HL-60/S4 treated with retinoic acid at 250 ng/mL for 4 days and 3 days (cell line): ENCODE results near the gene PPDPF.
"Not testable (repeated sequence)": the region's sequence is repeated elsewhere in the genome, so short reads cannot be mapped to it uniquely, and the experiment has no call there.

Experiments used
- in situ Hi-C: fragments of 300-500 bp; cut with MboI; formaldehyde crosslinking; loops from 2 replicates; pipeline ENCODE4 v1.7.0; 2022; ENCODE audit warnings: low sequenced_read_pairs

The PPDPF gene

GRCh38 chr20:63499338-63499969 is 21.1 kb upstream of the PPDPF start:
- in situ Hi-C loops = no loop called here

DNA sequence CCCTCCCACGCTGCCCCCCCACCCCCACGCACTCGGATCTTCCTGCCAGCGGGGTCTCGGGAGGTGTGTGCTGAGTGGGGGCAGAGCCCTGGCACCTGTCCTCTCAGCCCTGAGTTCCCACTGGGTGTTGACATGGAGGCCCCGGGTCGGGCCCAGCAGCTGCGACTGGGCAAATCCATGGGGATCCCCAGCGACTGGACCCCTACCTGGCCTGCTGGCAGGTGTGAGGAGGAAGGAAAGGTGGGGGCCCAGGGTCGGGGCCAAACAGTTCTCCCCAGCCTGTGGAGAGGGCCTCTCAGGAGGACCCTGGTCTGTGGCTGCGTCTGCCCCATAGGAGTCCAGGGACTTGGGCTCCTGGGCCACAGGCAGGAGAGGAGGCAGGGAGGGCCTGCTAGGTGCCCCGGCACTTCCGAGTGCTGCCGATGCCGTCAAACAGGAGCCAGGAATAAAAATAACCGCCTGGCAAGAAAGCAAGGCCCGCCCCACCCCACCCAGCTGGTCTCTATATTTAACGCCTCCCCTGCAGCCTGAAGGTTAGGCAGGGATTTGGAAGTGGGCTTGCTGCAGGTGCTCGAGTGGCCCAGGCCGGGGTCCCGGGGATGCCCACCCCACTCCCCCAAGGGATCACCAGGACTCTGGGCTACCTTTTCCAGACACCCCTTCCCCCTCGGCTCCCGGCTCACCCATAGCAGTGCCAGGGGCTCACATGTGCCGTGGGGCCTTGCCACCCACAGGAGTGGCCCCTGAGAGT is 20.2 kb upstream of the PPDPF start:
- in situ Hi-C loops = no loop called here

GRCh38 chr20:63500902-63501817 is 19.4 kb upstream of the PPDPF start:
- in situ Hi-C loops = no loop called here

DNA sequence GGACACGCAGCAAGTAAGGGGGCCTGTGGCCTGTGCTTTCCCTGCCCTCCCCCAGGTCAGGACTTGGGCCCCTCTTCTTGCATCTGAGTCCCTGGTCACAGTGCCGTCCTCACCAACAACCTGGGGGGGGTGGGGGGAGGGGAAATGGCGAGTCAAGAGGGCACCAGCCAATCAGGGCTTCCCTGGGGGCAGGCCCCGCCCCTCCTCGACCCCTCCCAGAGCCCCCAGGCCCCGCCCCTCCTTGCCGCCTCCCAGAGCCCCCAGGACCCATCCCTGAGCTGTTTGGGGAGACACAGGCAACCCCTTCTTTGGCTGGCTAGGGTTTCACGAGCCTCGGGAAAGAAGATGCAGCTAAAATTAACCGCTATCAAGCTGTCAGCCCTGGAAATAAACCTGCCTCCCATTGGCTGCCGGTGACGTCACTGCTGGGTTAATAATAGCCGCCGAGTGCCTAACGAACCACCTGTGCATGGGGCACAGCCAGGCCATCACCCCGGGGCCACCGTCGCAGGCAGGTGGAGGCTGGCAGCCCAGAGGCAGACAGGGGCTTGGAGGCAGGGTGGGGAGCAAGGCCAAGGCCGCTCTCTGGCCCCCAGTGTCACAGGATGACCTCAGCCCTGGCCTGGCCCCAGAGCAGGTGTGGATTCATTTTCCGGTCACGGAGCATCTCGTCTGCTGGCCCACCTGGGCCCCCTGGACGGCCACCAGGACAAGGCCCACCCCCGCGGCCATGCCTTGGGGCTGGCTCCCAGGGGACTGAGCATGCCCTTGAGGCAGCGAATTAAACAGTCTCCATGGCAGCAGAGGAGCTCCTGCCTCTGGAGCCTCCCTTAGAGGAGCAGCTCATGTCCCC is 18.5 kb upstream of the PPDPF start:
- in situ Hi-C loops = no loop called here

GRCh38 chr20:63502671-63503172 is 17.8 kb upstream of the PPDPF start:
- in situ Hi-C loops = no loop called here

DNA sequence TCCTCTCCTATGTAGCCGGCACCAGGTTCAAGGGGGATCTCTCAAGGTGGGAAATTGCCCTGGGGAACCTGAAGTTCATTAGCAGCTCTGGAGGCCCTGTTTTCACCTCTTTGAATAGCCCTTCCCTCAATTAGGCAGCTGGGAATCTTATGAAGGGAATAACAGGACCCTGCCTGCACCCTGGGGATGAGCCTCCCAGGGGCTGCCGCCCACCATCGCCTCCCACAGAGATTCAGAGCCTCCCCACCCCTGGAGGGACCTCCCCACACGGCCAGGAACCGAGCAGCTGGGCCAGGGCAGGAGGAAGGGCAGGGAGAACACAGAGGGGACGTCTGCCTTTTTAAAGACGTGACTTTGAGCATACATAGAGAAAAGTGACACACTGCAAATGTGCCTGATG is 17.0 kb upstream of the PPDPF start:
- in situ Hi-C loops = no loop called here

DNA sequence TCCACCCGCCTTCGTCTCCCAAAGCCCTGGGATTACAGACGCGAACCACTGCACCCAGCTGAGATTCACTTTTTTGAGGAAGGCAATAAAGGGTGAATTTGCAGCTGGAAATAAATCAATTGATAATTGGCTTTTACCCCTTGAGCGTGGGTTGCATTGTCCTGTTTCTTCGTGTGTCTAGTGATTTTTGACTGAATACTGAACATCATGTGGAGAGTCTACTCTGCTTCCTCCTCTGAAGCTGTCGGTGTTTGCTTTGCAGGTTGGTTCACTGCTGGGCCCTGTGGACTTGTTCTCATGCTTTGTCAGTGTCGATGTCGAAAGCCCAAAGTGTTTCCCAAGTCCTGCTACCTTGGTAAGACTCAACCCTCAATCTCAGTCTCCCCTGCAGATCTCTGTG is 15.9 kb upstream of the PPDPF start:
- in situ Hi-C loops = no loop called here

- in situ Hi-C loops = no loop called here
Observed at GRCh38 chr20:63505281-63505680, 15.3 kb upstream of the PPDPF start.

DNA sequence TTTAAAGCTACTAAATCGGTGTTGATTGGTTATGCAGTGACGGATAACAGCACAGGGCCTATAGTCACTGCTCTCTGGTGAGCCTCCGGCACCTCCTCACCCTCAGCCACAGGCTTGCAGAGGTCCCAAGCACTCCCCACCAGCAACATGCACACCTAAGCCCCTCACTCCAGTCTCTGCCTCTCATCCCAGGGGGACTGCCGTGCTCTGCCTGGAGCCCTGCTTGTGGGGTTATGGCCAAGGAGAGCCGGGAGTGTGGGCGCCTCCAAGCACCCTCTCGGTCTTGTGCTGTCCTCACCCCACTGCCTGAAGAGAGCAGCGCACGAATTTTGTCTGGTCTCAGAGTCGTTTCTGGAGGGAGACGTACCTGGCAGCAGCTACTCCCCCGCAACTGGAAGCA is 14.8 kb upstream of the PPDPF start:
- in situ Hi-C loops = no loop called here

GRCh38 chr20:63507083-63507743 is 13.4 kb upstream of the PPDPF start:
- in situ Hi-C loops = no loop called here

- in situ Hi-C loops = no loop called here
Observed at GRCh38 chr20:63508072-63508768, 12.3 kb upstream of the PPDPF start.

GRCh38 chr20:63509088-63509564 is 11.4 kb upstream of the PPDPF start:
- in situ Hi-C loops = no loop called here

DNA sequence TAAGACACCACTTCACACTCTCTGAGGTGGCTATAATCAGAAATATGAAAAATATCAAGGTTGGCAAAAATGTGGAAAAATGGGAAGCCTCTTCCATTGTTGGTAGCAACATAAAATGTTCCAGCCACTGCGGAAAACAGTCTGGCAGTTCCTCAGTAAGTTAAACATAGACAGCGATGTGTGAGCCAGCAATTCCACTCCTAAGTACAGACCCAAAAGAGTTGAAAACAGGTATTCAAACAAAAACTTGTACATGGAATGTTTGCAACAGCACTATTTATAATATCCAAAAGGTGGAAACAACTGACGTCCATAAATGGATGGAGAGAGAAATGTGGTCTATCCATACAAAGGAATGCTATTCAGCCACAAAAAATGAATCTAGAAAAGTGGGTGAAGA is 7.4 kb upstream of the PPDPF start:
- in situ Hi-C loops = no loop called here

DNA sequence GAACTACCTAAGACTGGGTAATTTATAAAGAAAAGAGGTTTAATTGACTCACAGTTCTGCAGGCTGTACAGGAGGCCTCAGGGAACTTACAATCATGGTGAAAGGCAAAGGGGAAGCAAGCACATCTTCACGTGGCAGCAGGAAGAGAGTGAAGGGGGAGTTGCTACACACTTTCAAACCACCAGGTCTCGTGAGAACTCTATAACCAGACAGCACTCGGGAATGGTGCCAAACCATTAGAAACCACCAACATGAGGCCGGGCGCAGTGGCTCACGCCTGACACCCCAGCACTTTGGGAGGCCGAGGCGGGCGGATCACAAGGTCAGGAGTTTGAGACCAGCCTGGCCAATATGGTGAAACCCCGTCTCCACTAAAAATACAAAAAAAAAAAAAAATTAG is 6.0 kb upstream of the PPDPF start:
- in situ Hi-C loops = not testable (repeated sequence)

GRCh38 chr20:63517376-63518309 is 2.9 kb upstream of the PPDPF start:
- in situ Hi-C loops = no loop called here

- in situ Hi-C loops = no loop called here
Observed at GRCh38 chr20:63518351-63518861, 2.2 kb upstream of the PPDPF start.

GRCh38 chr20:63518946-63519667 is 1.5 kb upstream of the PPDPF start:
- in situ Hi-C loops = no loop called here
